Measurements from ENCODE around the gene FBRS. TPM values are rescaled to one million over a fixed set of nuclear protein-coding genes. Genes with fewer than 3 reads are reported as not detected.

The FBRS gene
- total RNA-seq, 4 donors from 2014 or later = 22.0 to 34.8 (median 28.0) TPM

DNA sequence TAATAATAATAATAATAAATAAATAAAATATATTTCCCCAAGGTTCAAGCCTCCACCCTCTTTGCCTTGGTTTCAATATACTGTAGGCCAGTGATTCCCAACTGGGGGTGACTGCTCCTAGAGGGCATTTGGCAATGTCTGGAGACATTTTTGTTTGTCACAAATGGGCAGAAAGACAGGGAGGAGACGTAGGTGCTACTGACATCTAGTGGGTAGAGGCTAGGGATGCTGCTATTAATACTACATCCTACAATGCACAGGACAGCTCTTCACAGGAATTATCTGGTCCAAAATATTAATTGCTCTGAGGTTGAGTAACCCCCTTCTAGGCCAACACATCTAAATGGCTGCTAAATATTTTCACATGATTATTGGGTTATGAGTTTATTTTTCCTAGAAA is 20.3 kb upstream of the FBRS start:
- Histone ChIP-seq H3K27ac (no peak overlapping the region), H3K4me1 (peaks cover 9 to 16% of the 10 kb centered on the region in 2 donors), H3K4me3 (no peak overlapping the region), H3K27me3 (no peaks in the 10 kb centered on the region), H3K36me3 (no peaks in the 10 kb centered on the region), H3K9me3 (no peaks in the 10 kb centered on the region)
- in situ Hi-C loops (cut with MboI; ENCODE audit: low sequenced_read_pairs in 4 of 4) = loop anchor here in 2 of 4 donors (10.0 to 25.0 kb wide), 2 partner anchors 63 to 201 kb away; partner anchors contain the start of genes DCTPP1 (in 1 of the 2), SEPHS2 (in 1 of the 2) and ZNF688 (in 1 of the 2)
- DNase-seq (no peak), ATAC-seq (no peak)
- TF ChIP-seq, protein P1, sequence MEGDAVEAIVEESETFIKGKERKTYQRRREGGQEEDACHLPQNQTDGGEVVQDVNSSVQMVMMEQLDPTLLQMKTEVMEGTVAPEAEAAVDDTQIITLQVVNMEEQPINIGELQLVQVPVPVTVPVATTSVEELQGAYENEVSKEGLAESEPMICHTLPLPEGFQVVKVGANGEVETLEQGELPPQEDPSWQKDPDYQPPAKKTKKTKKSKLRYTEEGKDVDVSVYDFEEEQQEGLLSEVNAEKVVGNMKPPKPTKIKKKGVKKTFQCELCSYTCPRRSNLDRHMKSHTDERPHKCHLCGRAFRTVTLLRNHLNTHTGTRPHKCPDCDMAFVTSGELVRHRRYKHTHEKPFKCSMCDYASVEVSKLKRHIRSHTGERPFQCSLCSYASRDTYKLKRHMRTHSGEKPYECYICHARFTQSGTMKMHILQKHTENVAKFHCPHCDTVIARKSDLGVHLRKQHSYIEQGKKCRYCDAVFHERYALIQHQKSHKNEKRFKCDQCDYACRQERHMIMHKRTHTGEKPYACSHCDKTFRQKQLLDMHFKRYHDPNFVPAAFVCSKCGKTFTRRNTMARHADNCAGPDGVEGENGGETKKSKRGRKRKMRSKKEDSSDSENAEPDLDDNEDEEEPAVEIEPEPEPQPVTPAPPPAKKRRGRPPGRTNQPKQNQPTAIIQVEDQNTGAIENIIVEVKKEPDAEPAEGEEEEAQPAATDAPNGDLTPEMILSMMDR (IDR thresholded peaks at IDR 0.05 in 4 of 5, conservative IDR thresholded peaks at IDR 0.05 in 1 of 5) = no peak
- no peak for TF ChIP-seq POLR2A (IDR thresholded peaks at IDR 0.05)
- intact Hi-C loops (cut with DNase I; ENCODE audit: low total_unique reads) = no loop called here

- no peak for DNase-seq
- H3K4me3 ChIP-seq = no peak overlapping the region
- in situ Hi-C loops (cut with MboI; ENCODE audit: low sequenced_read_pairs in 4 of 4) = loop anchor here in 2 of 4 donors (10.0 to 25.0 kb wide), 2 partner anchors 53 to 204 kb away; partner anchors contain the start of genes DCTPP1 (in 1 of the 2), SEPHS2 (in 1 of the 2) and SRCAP (in 1 of the 2)
- no peak for ATAC-seq
- H3K36me3 ChIP-seq = no peaks in the 10 kb centered on the region
- no peak for TF ChIP-seq POLR2A (IDR thresholded peaks at IDR 0.05)
- TF ChIP-seq, protein P1 (IDR thresholded peaks at IDR 0.05 in 4 of 5, conservative IDR thresholded peaks at IDR 0.05 in 1 of 5) = no peak
- intact Hi-C loops (cut with DNase I; ENCODE audit: low total_unique reads) = no loop called here
- no peaks in the 10 kb centered on the region for H3K9me3 ChIP-seq
- H3K27ac ChIP-seq = no peak overlapping the region
- H3K4me1 ChIP-seq = no peaks in the 10 kb centered on the region
- H3K27me3 ChIP-seq = no peaks in the 10 kb centered on the region
Observed at GRCh38 chr16:30641378-30641982, 16.8 kb upstream of the FBRS start.

GRCh38 chr16:30644334-30644830 is 13.8 kb upstream of the FBRS start:
- H3K4me3 ChIP-seq = no peak overlapping the region
- H3K4me1 ChIP-seq = no peaks in the 10 kb centered on the region
- TF ChIP-seq, protein P1 (IDR thresholded peaks at IDR 0.05 in 4 of 5, conservative IDR thresholded peaks at IDR 0.05 in 1 of 5) = no peak
- TF ChIP-seq POLR2A (IDR thresholded peaks at IDR 0.05) = no peak
- no peaks in the 10 kb centered on the region for H3K36me3 ChIP-seq
- H3K9me3 ChIP-seq = no peaks in the 10 kb centered on the region
- no peaks in the 10 kb centered on the region for H3K27me3 ChIP-seq
- in situ Hi-C loops (cut with MboI; ENCODE audit: low sequenced_read_pairs in 4 of 4) (loop anchor here in 2 of 4 donors (10.0 to 25.0 kb wide), 2 partner anchors 50 to 207 kb away; partner anchors contain the start of genes DCTPP1 (in 1 of the 2), SEPHS2 (in 1 of the 2) and SRCAP (in 1 of the 2)), intact Hi-C loops (cut with DNase I; ENCODE audit: low total_unique reads) (no loop called here)
- ATAC-seq = no peak
- no peak overlapping the region for H3K27ac ChIP-seq
- no peak for DNase-seq

- Histone ChIP-seq H3K27ac (no peak overlapping the region), H3K36me3 (no peaks in the 10 kb centered on the region), H3K4me3 (no peak overlapping the region), H3K27me3 (no peaks in the 10 kb centered on the region), H3K9me3 (no peaks in the 10 kb centered on the region), H3K4me1 (peaks cover 0 to 4% of the 10 kb centered on the region in 2 donors)
- intact Hi-C loops (cut with DNase I; ENCODE audit: low total_unique reads) (no loop called here), in situ Hi-C loops (cut with MboI; ENCODE audit: low sequenced_read_pairs in 4 of 4) (loop anchor here in 2 of 4 donors (10.0 to 25.0 kb wide), 2 partner anchors 49 to 208 kb away; partner anchors contain the start of genes DCTPP1 (in 1 of the 2), SEPHS2 (in 1 of the 2) and SRCAP (in 1 of the 2))
- TF ChIP-seq POLR2A (IDR thresholded peaks at IDR 0.05) = no peak
- TF ChIP-seq, protein P1 (IDR thresholded peaks at IDR 0.05 in 4 of 5, conservative IDR thresholded peaks at IDR 0.05 in 1 of 5) = no peak
- no peak for DNase-seq
- ATAC-seq = no peak
Observed at GRCh38 chr16:30645727-30646126, 12.5 kb upstream of the FBRS start.
